GM21717 (cell line): ENCODE measurements around the gene NFATC3.

Source experiments
- ATAC-seq: cut with Tn5 transposase; IDR thresholded peaks from one replicate; pipeline ENCODE4 v1.9.1; 2021; ENCODE audit warnings: mild to moderate bottlenecking, moderate library complexity; ENCODE audit not compliant: unreplicated experiment

The NFATC3 gene

GRCh38 chr16:68228652-68229051 is 143.5 kb downstream of the NFATC3 start:
- no peak for ATAC-seq

- no peak for ATAC-seq
Measured at GRCh38 chr16:68229431-68230175, 144.4 kb downstream of the NFATC3 start.

DNA sequence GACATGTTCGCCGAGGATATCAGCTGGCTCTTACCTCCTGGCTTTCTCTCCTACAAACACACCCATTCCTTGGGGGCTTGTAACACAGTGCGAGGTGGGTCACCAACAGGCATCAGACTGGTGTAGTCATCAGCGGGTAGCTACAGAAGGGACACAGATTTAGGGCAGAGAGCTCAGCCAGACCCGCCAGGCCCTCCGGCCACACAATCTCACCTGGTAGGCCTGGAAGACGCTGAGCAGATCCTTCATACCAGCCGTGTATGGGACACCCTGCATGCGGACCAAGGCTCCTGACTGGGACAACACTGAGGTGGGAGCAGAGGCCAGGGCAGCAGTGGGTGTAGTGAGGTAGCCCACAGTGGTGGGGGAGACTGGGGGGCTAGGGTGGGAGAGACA is 145.0 kb downstream of the NFATC3 start:
- no peak for ATAC-seq

GRCh38 chr16:68230956-68231355 is 145.8 kb downstream of the NFATC3 start:
- ATAC-seq, result no peak

DNA sequence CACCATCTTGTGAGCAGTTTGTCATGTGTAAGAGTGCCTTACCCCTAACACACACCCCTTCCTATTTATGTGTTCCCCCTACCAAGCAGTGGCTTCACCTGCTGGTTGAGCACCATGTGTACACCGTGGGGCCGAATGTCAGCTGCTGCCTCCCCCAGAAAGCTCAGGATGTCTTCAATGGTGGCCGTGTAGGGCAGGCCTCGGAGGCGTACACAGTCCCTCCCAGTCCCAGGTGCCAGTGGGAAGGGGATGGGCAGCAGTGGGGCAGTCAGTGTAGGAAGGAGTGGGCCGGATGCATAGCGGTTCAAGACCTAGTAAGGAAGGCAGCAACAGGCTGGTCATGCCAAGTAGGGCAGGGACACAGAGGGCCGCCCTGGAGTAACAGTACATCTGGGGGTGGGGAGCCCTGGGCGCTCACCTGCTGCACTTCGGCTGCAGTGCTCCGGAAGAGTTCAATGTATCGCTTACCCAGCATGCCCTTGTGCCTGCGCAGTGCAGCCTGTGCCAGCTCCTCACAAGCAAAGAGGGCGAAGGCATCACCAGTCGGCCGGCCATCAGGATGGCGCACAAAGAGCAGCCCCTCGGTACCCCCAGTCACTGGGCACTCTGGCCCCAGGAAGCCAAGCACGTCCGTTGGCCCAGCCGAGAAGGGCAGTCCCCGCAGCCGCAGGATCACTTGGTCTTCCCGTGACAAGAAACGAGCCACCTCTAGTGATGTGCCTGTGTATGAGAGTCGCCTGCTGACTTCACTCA is 146.4 kb downstream of the NFATC3 start:
- ATAC-seq, result no peak

DNA sequence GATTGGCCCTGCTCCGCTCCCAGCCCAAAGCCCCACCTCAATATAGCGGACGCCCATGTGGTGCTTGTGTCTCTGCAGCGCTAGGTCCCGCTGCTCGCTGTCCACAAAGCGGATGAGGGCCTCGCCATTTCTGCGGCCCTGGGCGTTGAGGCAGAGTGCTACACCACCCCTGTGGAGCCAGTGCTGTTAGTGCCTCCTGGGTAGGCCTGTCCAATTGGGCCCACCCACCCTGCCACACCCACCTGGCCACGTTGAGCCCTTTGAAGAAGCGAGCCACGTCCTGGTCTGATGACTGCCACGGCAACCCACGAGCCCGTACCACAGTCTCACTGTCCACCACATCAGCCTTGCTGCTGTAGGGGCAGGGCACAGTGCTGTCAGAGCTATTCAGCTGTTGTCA is 147.2 kb downstream of the NFATC3 start:
- ATAC-seq, result no peak

- ATAC-seq, result no peak
Measured at GRCh38 chr16:68233085-68233834, 148.1 kb downstream of the NFATC3 start.

DNA sequence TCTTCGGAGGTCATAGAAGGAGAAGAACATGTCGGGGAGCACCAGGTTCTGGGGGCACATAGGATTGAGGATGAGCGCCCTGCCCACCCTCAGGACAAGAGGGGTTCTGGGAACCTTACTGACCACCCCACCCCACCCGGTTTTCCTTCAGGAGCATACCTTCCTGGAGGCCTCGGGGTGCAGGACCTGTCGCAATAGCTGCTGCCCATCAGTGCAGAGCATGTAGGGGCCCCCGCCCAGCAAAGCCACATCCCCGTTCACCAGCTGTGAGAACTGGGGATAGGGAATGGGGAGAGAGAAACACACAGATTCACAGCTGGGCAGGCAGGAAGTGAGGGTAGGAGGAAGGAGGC is 148.6 kb downstream of the NFATC3 start:
- ATAC-seq, result no peak

DNA sequence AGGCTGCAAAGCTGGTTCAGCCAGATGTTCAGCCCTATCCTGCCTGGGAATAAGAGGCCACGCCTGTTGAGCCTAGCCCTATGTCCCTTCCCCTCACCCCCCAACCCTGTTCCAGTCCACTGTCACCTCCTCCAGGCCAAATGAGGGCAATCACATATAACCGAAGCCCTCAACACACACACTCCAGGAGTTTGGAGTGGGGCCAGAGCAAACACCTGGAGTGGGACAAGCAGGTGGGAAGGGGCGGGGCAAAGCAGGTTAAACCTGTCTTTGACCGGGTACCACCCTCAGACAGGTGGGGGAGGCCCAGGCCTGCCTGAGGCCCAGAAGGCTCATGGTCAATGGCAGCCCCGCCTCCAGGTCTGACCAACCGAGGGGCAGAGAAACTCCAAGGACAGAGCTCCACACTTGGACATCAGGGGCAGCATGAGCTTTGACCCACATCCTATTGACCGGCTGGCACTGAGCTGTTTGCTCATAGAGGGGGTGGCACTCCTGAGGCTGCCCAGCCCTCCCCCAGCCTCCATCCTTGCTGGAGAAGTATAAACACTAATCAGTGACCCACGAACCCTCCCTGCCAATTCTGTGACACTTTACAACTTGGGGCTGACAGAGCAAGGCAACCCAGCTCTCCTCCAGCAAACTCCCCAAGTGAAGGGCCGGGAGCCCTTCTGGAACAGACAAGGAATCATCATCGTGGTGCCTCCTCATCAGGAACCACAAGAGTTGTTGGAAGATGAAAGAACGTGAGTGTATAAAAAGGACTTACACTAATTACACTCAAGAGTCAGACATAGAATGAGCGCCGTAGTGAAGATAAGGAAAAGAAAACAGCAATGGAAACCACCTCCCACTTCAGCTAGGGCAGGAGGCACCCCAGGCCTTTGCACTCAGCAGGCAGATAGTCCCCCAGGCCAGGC is 149.3 kb downstream of the NFATC3 start:
- ATAC-seq, result no peak

GRCh38 chr16:68235108-68235886 is 150.1 kb downstream of the NFATC3 start:
- no peak for ATAC-seq

DNA sequence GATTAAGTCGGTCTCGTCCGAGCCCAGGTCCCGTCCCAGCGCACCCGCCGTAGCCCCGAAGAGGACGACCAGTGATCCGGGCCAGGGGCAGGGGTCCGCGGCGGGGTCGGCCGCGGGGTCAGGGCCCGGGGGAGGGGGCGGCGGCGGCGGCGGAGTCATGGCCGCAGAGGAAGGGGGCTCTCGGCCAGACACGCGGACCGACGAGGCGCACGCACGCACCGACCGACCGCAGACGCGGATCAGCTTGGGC is 150.6 kb downstream of the NFATC3 start, which contains the start of gene ESRP2:
Gene ESRP2 (minus strand): TSS at position 241 of the 250 bp plus-strand sequence. CDS start 82 bp downstream, at position 159.
- no peak for ATAC-seq

DNA sequence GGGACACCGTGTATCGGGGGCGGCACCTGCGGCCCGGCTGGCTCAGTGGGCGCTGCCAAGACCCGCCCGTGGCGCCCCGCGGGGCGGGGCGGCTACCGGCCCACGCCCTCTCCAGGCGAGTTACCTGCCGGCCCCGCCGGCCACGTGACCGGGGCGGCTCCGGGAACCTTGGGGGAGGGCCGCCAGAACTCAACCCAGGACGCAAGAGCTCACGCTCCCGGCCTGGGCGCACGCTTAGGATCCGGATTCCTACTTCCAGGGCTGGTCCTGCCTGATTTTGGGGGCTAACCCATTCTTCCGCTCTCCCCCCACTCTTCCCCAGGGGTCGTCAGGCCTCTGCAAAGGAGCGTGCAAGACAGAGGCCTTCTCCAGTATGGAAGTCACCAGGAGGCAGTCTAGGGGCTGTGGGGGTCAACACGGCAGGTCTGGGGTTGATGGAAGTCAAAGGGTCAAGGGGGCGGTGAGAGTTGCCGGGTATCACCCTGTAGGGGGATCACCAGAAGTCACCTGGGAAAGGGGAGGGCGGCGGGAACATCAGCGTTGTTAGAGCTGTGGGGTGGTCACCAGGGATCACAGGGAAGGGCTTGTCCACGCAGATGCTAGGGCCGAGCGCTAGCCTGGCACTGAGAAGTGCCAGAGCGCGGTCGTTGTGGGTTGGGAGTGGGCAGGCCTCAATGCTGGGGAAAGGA is 151.1 kb downstream of the NFATC3 start:
- no peak for ATAC-seq

DNA sequence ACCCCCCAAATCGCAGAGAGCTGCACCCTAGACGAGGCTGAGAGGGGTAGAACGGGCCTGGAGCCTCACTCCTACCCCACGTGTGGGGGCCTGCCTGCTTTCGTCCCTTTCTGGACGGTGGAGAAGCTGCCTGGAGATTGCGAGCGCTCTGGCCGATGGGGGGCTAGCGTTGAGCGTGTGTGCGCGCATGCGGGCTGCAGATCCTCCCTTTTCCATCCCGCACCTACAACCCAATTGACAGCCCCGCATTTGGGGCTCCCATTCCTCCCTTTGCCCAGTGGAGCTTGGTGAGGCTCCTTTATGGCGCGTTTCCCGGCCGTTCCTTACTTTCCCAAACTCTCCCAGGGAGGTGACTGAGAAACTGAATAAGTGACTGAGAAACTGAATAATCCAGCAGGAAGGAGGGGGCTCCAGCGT is 151.7 kb downstream of the NFATC3 start:
- peak; percentile 2 for ATAC-seq

GRCh38 chr16:68237243-68238028 is 152.3 kb downstream of the NFATC3 start:
- peak; percentile 74 for ATAC-seq

GRCh38 chr16:68238029-68238345 is 152.8 kb downstream of the NFATC3 start:
- no peak for ATAC-seq

- no peak for ATAC-seq
Measured at GRCh38 chr16:68242085-68242484, 156.9 kb downstream of the NFATC3 start.

DNA sequence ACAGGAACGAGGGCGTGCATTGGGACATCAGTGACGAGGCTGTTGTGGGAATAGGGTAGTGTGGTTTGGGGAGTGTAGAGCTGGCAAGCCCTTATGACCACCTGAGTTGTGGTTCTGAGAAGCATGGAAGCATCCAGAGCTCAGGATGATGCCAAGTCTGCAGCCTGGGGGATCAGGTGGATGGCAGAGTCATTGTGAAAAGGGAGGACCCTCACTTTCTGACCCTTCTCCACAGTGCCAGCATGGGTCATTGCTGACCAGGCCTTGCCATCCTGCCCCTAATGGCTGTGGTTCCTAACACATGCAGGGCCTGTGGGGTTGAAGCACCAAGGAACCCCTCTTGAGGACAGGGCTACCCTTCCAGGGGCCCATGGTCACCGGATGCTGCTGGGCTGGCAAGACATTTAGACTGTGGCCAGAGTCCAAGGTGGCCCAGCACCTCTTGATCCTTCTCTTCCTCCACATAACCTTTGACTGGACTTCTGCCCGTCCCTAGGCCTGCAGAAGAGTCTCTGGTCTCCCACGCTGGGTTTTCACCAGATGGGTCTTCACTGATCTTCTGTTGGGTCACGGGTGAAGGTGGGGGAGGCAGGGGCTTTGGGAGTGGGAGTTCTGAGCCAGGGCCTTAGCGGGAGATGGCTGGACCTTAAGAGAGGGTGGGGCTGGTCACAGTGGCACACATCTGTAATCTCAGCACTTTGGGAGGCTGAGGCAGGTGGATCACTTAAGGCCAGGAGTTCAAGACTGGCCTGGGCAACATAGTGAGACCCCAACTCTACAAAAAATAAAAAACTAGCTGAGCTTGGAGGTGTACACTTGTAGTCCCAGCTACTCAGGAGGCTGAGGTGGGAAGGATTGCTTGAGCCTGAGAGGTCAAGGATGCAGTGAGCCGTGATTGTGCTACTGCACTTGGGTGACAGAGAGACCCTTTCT is 158.0 kb downstream of the NFATC3 start:
- no peak for ATAC-seq

- ATAC-seq, result no peak
Measured at GRCh38 chr16:68244481-68244902, 159.3 kb downstream of the NFATC3 start.
